Fibroblast of pulmonary artery (primary cell): ENCODE results near the gene GPC3.

ENCODE experiments used
- DNase-seq: peaks from one replicate; pipeline ENCODE4 v3.0.0-alpha.2; 2010; ENCODE audit warnings: low read depth
- H3K4me3 ChIP-seq: replicated peaks from 2 replicates; pipeline ENCODE4 v1.5.1; 2011; ENCODE audit warnings: low read depth, mild to moderate bottlenecking, control low read depth, low read length, moderate library complexity
- TF ChIP-seq, protein P1 (sequence below): IDR thresholded peaks from 2 replicates; pipeline ENCODE4 v1.5.1; 2011; ENCODE audit warnings: mild to moderate bottlenecking, control low read depth, low read length, inconsistent platforms; ENCODE audit errors: missing control alignments

Gene GPC3

DNA sequence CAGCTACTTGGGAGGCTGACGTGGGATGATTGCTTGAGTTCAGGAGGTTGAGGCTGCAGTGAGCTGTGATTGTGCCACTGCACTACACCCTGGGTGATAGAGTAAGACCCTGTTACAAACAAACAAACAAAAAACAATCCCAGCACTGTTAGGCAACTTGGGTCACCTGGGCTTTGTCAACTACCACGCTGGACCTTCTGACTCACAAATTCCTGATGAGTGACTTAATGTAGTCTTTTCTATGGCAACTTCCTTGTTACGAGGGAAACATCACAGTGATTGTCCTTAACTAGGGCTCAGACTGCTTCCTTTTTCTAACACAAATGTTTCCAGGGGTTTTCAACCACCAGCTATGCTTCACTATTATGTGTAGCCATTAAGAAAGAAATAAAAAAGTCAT, 441.3 kb downstream of the GPC3 start:
- TF ChIP-seq, protein P1, sequence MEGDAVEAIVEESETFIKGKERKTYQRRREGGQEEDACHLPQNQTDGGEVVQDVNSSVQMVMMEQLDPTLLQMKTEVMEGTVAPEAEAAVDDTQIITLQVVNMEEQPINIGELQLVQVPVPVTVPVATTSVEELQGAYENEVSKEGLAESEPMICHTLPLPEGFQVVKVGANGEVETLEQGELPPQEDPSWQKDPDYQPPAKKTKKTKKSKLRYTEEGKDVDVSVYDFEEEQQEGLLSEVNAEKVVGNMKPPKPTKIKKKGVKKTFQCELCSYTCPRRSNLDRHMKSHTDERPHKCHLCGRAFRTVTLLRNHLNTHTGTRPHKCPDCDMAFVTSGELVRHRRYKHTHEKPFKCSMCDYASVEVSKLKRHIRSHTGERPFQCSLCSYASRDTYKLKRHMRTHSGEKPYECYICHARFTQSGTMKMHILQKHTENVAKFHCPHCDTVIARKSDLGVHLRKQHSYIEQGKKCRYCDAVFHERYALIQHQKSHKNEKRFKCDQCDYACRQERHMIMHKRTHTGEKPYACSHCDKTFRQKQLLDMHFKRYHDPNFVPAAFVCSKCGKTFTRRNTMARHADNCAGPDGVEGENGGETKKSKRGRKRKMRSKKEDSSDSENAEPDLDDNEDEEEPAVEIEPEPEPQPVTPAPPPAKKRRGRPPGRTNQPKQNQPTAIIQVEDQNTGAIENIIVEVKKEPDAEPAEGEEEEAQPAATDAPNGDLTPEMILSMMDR = no peak
- peak; percentile 54 for DNase-seq
- no peak overlapping the region for H3K4me3 ChIP-seq

DNA sequence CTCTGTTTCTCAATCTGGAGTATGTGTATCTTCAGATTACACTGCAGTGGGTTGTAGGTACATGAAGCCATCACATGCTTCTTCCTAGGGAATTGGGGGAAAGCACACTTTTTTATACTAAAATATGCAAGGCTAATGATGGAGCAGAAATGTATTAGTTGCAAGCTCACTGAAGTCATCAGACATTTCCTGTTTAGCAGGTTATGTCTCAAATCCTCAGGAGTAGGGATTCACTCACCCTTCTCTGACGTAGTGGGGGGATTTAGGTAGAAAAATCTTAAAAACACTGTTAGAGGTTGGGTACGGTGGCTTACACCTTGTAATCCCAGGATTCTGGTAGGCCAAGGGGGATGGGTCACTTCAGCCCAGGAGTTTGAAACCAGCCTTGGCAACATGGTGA, 441.7 kb downstream of the GPC3 start:
- DNase-seq = no peak
- TF ChIP-seq, protein P1 = no peak
- H3K4me3 ChIP-seq = no peak overlapping the region

DNA sequence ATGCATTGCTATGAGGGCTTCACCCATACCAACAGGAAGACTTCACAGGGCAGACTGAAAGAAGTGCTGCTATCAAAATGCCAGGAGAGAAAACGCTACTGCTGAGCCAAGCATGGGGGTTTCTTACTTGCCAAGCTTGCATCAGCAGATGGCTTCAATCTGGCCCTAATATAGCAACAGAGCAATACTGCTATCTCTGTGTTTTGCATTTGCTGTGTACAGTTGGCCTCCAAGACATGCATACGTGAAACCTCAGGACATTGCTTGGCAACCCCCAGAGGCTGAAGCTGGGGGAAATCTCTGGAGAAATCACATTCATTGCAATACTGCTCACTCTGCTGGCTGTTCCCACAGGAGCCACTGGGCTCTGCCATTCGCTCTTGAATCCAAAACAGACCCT, 442.9 kb downstream of the GPC3 start:
- peak; percentile 14 for DNase-seq
- TF ChIP-seq, protein P1 = no peak
- H3K4me3 ChIP-seq = no peak overlapping the region

DNA sequence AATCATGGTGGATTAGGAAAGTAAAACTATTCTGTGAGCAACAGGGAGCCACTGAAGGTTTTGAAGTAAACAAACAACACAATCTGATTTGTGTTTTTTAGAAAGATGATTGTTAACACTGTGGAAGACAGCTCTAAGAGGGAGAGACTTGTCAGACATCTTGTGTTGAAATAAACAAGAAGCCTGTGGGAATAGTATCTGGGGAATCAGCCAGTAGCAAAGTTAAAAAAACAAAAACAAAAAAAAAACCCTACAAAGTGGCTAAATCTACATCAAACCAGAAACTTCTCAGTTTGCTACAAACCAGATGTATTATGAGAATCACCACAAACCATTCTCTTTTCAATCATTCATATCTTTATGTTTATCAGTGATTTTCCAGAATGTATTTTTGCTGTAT, 444.4 kb downstream of the GPC3 start:
- no peak for DNase-seq
- no peak overlapping the region for H3K4me3 ChIP-seq
- TF ChIP-seq, protein P1 = no peak

DNA sequence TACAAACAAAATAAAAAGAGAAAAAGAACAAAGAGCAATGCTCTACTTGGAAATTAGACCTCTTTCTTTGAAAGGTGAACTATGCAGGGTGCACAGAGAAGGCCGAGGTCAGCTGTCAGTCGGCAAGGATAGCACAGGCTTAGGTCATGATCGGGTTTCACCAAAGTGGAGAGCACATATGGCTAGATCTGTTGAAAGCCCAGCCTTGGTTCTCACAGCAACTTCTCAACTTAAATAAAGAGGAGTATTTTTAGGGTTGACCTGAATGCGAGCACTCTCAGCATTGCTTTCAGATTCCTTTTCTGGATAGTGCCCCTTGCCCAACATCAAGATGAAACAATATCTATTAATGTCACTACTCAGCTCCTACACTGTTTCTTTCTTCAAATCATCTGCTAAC, 447.2 kb downstream of the GPC3 start:
- TF ChIP-seq, protein P1 = no peak
- H3K4me3 ChIP-seq = no peak overlapping the region
- DNase-seq = no peak

DNA sequence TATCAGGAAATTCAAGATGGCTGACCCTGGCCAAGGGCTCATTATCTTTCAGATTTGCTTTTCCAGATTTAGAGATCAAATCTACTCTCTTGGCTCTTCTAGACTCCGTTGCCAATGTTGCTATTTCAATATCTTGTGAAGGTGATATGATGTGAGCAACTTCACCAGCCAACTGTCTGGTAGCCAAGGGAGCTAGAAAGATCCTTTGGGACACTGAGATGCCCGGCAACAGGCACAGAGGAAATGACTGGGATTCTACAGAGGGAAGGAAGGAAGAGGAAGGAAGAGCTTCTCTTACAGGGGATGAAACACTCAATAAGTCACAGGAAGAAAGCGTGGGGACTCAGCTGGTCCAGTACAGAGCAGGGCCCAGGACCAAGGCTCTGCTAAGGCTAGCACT, 448.3 kb downstream of the GPC3 start:
- H3K4me3 ChIP-seq = no peak overlapping the region
- TF ChIP-seq, protein P1 = no peak
- no peak for DNase-seq

DNA sequence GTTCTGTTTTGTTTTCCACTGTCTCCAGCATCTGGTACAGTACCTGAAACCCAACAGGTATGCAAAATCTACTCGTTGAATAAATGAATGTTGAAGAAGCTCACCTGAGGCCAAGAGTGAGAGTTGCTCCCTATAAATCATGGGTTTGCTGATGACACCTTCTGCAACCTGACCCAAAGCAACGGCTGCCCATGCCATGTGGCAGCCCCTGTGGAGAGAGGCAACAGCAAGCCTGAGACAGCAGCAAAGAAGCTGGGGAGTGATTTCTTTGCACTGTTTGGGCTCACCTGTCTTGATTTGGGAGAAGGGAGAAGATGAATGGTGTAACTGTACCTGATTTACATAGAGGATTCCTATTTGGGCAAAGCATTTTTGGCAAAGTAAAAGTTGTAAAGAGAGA, 450.3 kb downstream of the GPC3 start:
- TF ChIP-seq, protein P1 = no peak
- H3K4me3 ChIP-seq = no peak overlapping the region
- no peak for DNase-seq
